ENCODE data around the gene LRRC74B.
"Not testable (repeated sequence)": the region's sequence is repeated elsewhere in the genome, so short reads cannot be mapped to it uniquely, and the experiment has no call there.

Gene LRRC74B

DNA sequence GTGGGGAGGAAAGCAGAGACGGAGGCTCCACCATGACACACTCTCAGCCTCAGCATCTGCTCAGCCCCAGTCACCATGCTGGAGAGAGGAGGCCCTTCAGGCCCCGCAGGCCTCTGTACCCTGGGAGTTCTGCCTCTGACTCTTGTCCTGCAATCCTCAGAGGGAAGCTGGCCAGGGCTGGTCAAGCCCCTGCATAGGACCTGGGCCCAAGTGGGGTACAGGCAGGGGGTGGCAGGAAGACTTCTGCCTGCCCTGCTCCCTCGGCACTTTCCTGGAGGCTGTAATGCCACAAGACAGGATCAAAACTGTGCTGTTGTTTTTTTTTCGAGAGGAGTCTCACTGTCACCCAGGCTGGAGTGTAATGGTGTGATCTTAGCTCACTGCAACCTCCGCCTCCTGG is 33.7 kb downstream of the LRRC74B start:
- no peak for DNase-seq

DNA sequence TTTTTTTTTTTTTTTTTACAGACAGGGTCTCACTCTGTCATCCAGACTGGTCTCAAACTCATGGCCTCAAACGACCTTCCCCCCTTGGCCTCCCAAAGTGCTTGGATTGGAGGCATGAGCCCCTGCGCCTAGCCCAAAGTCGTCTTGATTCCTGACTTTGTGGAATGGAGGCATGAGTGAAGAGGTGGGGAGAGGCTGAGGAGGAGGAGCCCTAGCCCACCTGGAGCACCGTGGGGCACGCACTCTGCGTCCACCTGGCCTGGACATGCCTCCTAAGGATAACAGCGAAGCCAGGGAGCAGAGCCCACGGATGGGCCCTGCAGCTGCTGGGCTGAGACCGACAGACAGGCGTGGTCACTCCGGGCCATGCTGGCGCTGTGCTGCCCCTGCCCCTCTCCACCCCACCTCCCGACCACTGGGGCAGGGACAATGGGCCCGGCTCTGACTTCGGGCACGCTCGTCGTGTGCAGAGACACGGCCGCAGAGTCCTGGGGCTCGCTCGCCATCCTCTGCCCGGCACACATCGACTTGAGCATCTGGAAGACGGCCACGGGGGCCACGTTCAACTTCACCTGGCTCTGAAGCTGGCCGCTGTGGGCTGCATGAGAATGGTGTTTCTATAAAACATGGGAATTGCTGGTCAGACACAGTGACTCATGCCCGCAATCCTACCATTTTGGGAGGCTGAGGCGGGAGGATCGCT is 34.8 kb downstream of the LRRC74B start:
- no peak for DNase-seq

DNA sequence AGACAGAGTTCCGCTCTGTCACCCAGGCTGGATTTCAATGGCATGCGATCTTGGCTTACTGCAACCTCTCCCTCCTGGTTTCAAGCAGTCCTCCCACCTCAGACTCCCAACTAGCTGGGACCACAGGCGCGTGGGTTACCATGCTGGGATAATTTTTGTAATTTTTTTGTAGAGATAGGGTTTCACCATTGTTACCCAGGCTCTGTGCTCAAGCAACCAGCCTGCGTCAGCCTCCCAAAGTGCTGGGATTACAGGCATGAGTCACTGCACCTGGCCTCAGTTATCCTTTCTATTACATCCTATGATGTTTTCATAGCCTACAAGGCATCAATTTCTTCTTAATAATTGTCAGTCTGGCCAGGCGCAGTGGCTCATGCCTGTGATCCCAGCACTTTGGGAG is 36.5 kb downstream of the LRRC74B start:
- DNase-seq, result no peak

DNA sequence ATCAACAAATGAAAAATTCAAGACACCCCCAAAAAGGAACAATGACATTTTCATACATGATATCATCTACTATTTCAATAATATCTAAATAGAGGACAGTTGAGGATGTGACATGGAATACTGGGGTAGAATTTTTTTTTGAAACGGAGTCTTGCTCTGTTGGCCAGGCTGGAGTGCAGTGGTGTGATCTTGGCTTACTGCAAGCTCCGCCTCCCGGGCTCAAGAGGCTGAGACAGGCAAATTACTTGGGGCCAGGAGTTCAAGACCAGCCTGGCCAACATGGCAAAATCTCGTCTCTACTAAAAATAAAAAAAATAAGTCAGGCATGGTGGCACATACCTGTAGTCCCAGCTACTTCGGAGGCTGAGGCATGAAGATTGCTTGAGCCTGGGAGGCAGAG is 41.4 kb downstream of the LRRC74B start:
- DNase-seq, result no peak

DNA sequence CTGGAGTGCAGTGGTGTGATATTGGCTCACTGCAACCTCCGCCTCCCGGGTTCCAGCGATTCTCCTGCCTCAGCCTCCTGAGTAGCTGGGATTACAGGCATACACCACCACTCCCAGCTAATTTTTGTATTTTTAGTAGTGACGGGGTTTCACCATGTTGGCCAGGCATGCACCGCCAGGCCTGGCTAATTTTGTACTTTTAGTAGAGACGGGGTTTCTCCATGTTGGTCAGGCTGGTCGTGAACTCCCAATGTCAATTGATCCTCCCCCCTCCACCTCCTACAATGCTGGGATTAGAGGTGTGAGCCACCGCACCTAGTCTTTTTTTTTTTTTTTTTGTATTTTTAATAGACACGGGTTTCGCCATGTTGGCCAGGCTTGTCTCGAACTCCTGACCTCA is 42.2 kb downstream of the LRRC74B start:
- DNase-seq, result not testable (repeated sequence)

DNA sequence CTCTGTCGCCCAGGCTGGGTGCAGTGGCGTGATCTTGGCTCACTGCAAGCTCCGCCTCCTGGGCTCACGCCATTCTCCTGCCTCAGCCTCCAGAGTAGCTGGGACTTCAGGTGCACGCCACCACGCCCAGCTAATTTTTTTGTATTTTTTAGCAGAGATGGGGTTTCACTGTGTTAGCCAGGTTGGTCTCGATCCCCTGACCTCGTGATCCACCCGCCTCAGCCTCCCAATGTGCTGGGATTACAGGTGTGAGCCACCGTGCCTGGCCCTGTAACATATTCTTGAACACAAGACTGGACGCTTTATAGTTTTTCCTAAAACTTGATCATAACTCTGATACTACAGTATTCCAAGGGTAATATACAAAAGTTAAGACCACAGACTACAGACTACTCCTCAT is 45.5 kb downstream of the LRRC74B start:
- DNase-seq, result not testable (repeated sequence)

DNA sequence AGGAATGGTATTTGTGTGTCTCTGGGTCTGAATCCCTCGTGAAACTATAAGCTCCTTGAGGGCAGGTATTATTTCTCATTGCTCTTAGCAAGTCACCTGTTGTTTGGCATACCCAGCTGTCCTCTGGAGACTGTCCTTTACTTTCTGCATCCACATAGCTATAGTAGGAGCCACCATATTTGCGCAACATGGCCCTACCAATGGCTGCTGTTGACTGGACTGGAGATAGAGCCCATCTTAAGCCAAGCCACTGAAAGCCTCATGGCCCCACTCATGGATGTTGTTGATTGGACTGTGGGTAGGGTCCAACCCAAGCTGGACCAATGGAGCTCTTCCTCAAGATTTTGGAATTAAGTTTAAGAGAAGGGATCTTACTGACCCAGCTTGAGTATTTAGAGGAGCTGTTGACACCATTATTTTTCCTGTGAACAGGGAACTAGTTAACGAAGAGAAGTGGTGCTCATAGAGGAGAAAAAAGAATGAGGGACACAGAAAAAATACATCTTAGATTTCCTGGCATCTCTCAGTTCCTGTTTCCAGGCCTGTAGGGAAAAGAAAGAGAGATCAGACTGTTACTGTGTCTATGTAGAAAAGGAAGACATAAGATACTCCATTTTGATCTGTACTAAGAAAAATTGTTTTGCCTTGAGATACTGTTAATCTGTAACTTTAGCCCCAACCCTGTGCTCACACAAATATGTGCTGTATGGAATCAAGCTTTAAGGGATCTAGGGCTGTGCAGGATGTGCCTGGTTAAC is 47.2 kb downstream of the LRRC74B start:
- DNase-seq, result no peak

DNA sequence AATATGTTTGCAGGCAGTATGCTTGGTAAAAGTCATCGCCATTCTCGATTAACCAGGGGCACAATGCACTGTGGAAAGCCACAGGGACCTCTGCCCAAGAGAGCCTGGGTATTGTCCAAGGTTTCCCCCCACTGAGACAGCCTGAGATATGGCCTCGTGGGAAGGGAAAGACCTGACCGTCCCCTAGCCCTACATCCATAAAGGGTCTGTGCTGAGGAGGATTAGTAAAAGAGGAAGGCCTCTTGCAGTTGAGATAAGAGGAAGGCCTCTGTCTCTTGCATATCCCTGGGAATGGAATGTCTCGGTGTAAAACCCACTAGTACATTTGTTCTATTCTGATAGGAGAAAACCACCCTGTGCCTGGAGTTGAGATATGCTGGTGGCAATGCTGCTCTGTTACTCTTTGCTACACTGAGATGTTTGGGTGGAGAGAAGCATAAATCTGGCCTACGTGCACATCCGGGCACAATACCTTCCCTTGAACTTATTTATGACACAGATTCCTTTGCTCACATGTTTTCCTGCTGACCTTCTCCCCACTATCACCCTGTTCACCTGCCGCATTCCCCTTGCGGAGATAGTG is 47.9 kb downstream of the LRRC74B start:
- DNase-seq, result not testable (repeated sequence)

DNA sequence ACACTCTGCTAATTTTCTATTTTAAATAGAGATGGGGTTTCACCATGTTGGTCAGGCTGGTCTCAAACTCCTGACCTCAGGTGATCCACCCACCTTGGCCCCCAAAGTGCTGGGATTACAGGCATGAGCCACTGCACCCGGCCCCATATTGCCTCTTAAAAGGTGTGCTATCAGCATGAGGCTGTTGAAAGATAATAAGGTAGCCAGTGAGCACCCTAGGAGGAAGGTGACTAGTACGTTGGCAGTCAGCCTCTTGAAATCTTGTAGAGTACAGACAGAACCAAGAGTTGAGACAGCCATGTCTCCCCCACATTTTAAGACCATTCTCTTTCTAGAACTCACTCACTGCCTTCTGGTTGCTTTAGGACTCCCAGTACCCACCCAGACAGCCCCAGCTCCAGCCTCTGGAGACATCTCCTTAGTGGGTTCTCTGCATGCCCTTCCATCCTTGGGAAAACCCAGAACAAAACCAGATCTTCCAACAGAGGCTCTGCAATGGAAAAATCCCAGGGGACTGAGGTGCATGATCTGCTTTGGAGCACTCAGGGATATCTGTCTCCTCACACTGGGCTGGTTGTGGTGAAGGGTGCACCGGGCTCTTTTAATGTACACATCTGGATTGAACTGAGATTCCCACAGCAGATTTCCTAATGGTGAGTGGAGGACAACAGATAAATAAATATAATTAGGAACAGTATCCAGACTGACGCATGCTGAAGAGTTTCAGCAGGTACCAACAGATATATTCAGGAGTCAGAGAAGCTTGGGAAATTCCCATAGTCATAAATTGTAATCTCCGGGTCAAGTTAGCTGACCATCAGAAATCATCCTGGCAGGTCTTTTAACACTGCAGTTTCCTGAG is 49.4 kb downstream of the LRRC74B start:
- no peak for DNase-seq

DNA sequence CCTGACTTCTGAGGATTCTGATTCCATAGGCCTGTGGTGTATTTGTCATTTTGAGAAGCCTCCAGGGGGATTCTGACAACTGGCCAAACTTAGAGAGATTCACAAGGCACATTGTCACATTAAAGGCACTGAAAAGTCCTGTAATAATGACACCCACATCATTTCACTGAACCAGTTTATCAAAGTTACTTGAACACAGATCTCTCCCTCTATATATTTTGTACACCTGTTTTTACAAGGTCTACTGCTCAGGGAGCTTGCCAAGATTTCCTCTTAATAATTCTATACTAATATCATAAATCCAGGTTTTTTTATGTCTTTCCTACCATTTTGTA is 50.0 kb downstream of the LRRC74B start:
- DNase-seq, result no peak

DNA sequence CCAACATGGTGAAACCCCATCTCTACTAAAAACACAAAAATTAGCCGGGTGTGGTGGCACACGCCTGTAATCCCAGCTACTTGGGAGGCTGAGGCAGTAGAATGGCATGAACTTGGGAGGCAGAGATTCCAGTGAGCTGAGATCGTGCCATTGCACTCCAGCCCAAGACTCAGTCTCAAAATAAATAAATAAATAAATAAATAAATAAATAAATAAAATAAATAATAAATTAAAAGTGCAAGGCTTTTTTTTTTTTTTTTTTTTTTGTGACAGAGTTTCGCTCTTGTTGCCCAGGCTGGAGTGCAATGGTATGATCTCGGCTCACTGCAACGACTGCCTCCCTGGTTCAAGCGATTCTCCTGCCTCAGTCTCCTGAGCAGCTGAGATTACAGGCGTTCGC is 51.1 kb downstream of the LRRC74B start:
- not testable (repeated sequence) for DNase-seq

DNA sequence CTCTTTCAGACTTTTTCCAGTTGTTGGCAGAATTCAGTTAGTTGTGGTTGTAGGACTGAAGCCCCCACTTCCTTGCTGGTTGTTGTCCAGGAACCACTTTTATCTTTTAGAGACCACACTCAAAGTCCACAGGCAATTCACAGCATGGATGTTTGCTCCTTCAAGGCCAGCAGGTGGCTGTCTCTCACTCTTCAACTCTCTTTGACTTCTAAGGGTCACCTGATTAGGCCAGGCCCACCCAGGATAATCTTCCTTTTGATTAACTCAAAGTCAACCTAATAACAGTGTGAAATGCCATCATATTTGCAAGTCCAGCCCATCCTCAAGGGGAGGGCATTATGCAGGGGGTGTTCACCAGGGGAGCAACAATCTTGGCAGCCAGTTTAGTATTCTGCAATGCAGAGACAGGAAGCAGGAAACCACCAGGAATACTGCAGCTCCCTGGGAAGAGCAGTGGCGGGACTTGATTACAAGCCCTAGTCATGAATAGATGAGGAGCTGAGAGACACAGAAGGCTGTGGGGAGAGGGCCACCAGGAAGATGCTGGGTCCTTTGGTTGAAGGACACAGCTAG is 52.4 kb downstream of the LRRC74B start:
- no peak for DNase-seq

DNA sequence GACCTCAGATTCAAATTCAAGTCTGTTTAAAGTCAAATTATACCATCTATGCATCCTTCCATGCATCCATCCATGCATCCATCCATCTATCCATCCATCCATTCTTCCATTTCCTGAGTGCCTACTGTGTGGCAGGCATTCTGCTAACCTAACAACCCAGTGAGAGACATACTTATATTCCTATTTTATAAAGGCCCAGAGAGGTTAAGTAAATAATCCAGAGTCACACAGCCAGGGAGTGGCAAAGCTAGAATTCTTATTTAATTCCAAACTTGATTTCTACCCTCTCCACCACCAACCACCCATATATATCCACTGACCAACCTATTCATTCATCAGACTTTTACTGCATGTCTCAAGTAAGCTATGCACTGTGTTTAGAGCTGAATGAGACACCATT is 53.8 kb downstream of the LRRC74B start:
- no peak for DNase-seq

DNA sequence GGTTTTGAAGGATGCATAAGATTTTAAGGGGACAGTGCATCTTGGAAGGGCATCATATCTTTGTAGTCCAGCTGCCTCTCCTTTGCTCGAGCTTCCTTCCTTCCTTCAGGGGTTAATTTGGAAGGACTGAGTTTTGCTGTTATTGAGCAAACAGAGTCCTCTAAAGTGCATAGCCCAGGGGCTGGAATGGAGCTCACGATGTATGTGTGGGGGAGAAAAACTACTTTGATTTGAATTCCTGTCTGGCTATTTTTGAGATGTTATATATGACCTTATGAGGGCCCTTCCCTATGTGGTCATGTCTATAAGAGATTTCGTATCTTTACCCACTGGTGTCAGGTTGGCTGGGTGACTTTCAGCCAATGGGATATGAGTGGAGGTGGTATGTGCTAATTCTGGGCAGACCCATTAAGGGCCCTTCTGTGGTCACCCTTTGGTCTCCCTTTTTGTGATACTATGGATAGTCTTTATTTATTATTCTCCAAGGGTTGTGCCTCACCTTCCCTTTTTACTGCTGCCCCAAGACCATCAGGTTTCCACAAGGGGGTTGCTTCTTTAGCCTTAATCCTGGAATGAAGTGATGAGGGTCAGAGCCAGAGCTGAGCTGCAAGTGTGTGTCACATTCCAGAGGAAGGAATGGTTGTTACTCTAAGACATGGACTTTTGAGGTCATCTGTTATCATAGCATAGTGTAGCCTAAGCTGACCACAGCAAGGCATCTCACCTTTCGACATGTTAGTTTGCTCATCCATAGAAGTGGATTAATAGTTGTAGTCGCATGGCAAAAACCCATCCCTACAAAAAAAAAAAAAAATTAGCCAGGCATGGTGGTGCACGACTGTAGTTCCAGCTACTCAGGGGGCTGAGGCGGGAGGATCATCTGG is 54.6 kb downstream of the LRRC74B start:
- DNase-seq, result no peak

DNA sequence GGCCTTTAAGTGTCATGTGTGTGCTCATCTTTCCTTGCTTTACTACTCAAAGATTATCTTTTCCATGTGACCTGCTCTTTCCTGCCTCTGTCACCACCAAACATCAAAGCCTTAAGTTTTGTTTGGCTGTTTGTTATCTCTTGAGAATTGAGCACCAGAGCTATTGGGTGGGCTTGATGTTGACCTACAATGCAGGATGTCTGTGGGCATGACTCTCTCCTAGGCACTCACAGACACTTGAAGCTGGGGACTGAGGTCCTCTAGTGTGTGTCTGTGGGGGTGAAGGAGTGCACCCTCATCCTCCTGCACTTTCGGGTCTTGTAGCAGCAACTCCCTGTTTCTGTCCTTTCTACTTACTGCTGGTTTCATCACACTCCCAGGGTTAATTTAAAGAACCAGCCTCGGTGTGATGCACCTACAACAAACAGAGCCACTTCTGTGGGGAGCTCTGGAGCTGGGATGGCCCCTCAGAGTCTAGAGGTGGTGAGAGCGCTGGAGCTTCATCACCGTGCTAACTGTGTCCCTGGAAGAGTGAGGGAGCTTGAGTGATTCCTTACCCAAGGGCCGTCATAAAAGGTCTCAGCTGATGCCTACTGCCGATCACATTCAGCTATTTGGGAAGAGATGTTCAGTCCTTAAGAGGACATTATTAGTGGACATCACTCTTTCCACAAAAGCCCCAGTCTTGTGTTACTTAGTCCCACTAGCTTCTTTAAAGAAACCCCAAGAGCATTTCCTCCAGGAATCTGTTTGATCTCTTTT is 56.3 kb downstream of the LRRC74B start:
- DNase-seq, result no peak

DNA sequence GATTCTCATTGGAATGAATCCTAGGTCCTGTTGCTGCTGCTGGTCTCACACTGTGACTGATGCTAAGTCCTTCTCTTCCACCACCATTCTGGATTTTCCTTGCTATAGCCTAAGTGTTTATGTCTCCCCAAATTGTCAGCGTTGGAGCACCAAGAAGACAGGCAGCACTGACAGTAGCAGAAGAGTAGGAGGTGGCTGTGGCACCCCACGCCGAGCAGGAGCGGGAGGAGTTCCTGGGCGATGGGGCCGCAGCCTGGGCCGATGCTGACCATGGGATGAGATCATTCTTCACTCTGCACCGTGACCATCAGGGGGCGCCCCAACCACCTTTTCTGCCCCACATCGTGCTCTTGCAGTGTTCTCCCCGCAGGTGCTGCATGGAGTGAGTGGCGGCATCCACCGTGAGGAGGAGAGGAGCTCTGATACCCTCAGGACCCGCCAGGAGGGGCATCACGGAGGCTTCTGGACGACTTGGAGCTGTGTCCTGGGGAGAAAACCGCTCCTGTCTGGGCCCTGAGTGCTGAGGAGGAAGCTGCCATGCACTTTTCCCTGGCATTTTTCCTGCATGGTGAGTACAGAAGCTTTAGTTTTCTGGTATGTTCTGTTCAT is 57.0 kb downstream of the LRRC74B start:
- DNase-seq, result peak; percentile 86 to 93

DNA sequence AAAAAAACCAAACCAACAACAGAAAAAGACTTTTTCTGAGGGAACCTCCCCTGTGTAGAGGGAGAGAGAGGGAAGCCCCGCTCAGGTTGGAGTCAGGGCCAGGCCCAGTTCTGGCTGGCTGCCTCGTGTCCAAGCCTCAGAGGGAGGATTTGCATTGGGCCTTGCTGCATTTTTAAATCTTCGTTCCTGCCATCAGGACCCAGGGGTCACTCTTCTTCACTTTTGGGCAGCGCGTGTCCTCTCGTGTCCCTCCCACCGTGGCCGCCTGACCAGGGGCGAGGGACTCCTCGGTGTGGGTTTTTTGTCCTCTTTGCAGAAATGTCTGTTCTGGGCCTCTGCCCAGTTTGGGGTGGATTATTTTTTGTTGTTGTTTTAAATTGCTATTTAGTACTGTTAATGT is 57.9 kb downstream of the LRRC74B start:
- DNase-seq, result no peak

DNA sequence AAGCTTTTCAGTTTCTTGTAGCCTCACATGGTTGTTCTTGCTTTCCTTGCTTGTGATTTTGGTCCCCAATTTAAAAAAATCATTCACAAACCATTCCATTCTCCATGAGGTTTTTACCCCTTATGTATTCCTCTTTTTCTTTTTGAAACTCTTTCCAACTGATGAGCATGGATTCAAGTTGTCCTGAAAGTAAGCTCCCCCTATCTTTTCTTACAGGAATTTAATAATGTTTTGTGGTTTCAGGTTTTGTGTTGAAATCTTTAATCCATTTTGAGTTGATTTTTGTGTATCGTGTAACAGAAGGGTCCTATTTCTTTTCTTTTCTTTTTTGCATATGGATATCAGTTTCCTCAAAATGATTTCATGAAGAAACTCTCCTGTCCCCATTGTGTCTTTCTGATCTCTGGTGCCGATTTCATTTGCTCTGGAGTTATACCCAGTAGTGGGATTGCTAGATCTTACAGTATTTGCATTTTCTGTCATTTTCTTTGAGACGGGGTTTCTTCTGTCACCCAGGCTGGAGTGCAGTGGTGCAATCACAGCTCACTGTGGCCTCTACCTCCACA is 58.5 kb downstream of the LRRC74B start:
- peak in 1 of 2 experiments; percentile 17 for DNase-seq

DNA sequence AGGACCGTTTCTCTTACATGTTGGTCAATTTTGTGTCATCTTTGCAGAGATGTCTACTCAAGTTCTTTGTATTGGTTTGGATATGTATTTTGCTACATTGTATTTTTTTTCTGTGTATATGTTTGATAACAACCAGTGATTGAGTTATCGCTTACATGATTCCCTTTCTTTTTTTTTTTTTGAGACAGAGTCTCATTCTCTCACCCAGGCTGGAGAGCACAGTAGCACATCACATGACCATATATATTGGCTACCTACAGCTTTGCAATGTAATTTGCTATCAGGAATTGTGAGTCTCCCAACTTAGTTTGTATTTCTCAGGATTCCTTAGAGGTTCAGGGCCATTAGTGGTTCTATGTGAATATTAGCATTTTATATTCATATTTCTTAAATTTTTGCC is 59.5 kb downstream of the LRRC74B start:
- DNase-seq, result no peak

DNA sequence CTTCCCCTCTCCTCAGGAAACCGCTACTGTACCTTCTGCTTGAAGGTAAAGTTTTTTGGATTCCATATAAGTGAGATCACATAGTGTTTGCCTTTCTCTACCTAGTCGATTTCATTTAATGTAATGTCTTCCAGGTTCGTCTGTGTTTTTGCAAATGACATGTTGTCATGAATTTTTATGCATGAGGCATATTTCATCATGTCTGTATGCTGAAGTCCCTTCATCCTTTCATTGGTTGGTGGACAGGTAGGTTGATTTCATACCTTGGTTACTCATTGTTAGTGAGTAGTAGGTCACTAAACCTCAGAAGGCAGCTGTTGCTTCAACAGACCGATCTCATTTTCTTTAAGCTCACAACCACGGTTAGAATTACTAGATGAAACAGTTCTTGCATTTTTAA is 60.3 kb downstream of the LRRC74B start:
- DNase-seq, result no peak
